Activated CD4-positive, alpha-beta T cell treated with anti-CD3 and anti-CD28 coated beads for 48 hours (primary cell): ENCODE measurements around the gene BOD1.

Experiments used
- DNase-seq: peaks from one replicate; pipeline ENCODE4 v3.0.0-alpha.2; 2020

BOD1 gene

GRCh38 chr5:173638126-173639040 lies 21.9 kb upstream of the BOD1 start:
- DNase-seq: no peak

DNA sequence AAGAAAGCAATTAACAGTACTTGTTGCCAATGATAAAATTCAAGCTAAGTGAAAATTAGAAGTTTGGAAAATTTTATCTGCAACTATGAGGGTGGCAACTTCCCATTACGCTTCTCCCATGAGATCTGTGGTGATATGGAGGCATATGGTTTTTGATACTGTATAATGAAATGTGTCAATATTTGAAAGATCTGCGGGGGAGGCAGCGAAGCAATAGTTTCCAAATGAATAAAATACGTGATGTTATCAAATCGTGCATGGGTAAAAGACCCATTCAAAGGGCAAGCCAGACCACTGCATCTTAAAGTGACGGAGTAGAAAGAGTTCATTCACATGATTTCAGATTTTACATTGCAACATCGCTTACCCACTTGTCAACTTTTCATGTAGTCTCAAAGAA lies 20.9 kb upstream of the BOD1 start:
- peak; percentile 24 for DNase-seq

DNA sequence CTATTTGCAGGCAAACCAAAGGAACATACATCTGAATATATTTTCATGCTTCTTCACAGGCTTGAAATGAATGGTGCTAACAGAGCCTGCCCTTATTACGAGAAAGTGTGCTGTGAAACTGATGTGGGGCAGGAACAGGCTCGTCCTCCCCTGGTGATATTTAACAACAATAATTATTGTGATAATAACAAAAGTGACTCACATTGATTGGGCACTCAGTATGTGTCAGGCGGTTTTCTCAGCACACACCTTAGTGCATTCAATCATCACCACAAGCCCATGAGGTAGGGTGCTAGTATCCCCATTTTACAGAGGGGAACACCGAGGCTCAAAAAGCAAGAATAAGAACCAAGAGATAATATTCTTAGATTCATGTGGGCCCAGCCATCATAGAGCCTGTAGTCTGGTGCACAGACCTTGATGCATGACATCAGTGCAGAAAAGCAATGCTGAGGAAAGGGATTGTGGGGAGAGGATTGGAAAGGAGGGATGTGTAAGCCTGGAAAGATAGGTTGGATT lies 18.1 kb upstream of the BOD1 start:
- no peak for DNase-seq

GRCh38 chr5:173633304-173633703 lies 16.9 kb upstream of the BOD1 start:
- DNase-seq: no peak

GRCh38 chr5:173631478-173631877 lies 15.0 kb upstream of the BOD1 start:
- no peak for DNase-seq

DNA sequence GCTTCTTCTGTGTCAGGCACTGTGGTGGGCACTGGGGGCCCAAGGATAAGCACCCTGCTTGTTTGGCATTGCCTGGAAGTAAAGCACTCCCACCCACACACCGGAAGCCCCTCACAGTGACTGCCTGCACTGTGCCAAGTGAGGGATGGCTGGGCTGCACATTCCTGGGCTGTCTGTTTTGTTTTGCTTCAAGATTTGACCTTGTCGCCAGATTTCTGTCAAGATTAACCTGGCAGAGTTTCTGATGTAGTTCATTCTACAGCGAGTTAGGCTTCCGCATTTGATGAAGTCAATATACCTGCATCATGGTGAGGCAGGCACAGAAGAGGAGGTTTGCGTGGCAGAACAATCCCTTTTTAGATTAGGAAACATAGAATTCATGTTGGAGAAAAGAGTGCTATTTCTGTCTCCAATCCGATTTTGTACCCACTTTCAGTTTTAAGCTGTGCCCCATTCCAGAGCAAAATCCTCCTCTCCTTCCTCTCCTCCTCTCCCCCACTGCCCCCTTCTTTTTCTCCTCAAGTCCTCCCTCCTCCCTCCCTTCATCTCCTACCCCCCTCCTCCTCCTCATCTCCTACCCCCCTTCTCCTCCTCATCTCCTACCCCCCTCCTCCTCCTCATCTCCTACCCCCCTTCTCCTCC lies 14.4 kb upstream of the BOD1 start:
- DNase-seq: no peak

- peak; percentile 19 for DNase-seq
Observed at GRCh38 chr5:173629628-173630027, 13.2 kb upstream of the BOD1 start.

GRCh38 chr5:173628501-173628900 lies 12.1 kb upstream of the BOD1 start:
- no peak for DNase-seq

GRCh38 chr5:173627860-173628392 lies 11.5 kb upstream of the BOD1 start:
- DNase-seq: no peak

DNA sequence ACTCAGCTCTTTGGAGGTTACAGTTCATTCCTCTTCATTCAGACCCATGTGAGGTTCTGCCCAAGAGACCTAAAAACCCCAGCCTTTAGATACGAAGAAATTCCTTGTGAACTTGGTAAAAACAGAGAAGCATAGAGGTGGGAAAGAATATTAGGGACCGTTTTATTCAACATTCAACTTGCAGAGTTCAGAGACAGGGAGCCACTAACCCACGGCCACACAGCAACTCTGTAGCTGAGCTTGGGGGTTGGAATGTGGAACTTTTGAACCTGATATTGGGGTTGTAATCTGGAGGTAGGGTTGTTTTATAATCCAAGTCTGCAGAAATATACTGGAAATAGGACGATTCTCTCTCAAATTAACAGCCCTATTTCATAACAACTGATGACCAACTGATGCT lies 10.8 kb upstream of the BOD1 start:
- no peak for DNase-seq

- DNase-seq: no peak
Observed at GRCh38 chr5:173626505-173626820, 10.0 kb upstream of the BOD1 start.

DNA sequence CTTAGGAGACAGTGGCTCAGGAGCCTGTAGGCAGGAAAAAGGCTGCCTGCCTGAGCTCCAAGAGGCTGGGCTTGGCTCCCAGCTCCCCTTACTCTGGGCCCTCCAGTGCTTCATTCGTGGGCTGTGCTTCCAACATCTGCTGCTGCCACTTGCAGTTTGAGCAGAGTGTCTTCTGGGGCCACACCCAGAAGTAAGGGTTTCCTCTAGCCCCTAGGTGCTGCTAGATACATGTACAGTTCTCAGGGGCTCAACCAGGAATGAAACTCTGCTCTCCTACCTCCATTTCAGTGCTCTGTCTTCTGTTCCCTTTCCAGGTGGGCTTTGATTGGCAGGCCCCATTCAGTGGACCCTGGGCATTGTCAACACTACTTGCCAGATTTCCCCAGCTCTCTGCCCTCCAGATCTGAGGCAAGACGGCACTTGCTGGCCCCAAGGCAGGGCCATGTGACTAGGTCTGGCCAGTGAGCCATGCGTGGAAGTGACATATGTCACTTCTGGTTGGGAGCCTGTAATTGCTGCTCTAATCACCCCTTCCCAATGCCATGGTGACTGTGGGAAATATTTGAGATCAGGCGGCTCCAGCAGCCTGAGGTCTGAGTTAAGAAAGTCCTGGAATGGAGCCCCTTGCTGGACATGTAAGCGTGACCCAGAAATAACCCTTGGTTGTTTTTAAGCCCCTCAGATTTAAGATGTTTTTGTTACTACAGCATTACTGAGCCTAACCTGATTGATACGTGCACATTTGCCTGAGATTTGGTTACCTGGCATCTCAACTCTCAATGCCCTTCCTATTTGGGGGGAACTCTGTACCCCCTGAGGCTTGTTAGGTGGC lies 9.4 kb upstream of the BOD1 start:
- DNase-seq: no peak

DNA sequence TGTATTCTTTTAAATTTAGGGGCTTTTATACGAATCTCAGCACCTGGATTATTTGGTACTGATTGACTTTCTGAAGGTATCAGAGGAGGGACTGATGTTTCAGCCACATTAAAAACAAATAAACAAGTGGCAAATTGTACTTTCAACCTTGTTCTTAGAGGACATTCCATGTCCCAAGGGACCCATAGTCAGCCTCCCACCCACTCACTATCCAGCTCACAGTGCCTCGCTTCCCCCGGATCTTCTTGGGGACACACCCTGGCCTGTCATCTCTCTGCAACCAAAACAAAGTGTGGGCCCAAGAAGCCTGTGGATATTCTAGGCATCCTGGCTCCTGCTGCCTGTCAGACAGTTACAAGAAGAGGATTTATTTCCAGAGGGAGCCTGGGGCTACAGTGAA lies 8.8 kb upstream of the BOD1 start:
- DNase-seq: no peak

- DNase-seq: no peak
Observed at GRCh38 chr5:173624282-173624681, 7.8 kb upstream of the BOD1 start.

GRCh38 chr5:173623789-173624188 lies 7.3 kb upstream of the BOD1 start:
- no peak for DNase-seq

GRCh38 chr5:173623296-173623771 lies 6.9 kb upstream of the BOD1 start:
- no peak for DNase-seq

- DNase-seq: no peak
Observed at GRCh38 chr5:173622183-173623047, 6.0 kb upstream of the BOD1 start.

- DNase-seq: no peak
Observed at GRCh38 chr5:173620784-173621183, 4.3 kb upstream of the BOD1 start.

- DNase-seq: peak; percentile 36
Observed at GRCh38 chr5:173618927-173619519, 2.6 kb upstream of the BOD1 start.

DNA sequence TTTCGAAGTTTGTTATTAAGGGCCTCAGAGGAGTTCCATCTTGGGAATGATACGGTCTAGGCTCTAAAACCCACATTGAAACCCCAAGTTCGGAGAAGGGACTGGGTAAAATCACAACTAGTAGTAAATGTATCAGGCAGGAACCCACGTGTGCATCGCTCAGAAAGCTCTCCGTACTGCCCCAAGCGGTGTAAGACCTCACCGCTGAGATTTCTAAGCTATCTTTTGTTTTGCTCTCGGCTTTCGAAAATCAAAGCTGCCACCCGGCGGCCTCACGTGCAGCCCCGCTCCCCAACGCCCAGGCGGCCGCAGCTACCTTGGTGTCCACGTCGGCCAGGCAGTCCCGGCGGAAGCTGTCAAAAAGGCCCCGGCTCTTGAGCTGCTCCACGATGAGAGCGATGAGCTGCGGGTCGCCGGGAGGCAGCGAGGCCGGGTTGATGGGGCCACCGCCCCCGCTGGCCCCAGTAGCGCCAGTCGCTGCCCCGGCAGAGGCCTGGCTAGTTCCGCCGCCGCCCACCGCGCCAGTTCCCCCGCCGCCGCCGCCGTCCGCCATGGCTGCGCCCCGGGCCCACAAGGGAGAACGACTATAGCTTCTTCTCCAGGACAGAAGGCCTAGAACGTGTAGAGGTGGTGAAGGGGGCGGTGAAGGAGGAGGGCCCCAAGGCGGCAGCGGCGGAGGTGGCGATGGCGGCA lies 420 bp downstream of the BOD1 start:
- DNase-seq: peak; percentile 79

DNA sequence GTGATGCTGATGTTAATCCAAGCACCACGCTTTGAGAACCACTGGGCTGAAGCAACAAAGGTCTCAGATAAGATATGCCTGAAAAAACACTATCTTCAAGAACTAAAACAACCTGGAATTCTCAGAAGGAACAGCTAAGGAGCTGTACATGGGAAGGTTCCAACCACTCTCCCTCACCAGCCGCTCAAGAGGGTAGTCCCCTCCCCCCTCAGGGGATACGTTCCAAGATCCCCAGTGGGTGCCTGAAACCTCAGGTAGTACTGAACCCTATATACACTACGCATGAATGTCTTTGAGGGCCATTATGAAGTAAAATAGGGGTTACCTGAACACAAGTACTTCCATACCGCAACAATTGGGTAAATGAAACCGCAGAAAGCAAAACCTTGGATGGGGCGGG lies 1.9 kb downstream of the BOD1 start:
- DNase-seq: no peak
